Stimulated activated CD8-positive, alpha-beta memory T cell treated with anti-CD3 and anti-CD28 coated beads, Interleukin-15, amount 100 ng/mL, for 1 hour (primary cell): Measurements from ENCODE around the gene ARHGAP12.
"Not testable (repeated sequence)": the region's sequence is repeated elsewhere in the genome, so short reads cannot be mapped to it uniquely, and the experiment has no call there.

ENCODE experiments used
- DNase-seq: peaks from one replicate; pipeline ENCODE4 v3.0.0-alpha.2; 2020; ENCODE audit warnings: low read depth

Gene ARHGAP12

GRCh38 chr10:31926160-31926559, 2.5 kb downstream of the ARHGAP12 start:
- DNase-seq = no peak

GRCh38 chr10:31924833-31925232, 3.8 kb downstream of the ARHGAP12 start:
- DNase-seq = no peak

GRCh38 chr10:31923389-31923788, 5.2 kb downstream of the ARHGAP12 start:
- no peak for DNase-seq

GRCh38 chr10:31921031-31921430, 7.6 kb downstream of the ARHGAP12 start:
- no peak for DNase-seq

- no peak for DNase-seq
Measured at GRCh38 chr10:31920538-31920937, 8.1 kb downstream of the ARHGAP12 start.

GRCh38 chr10:31918671-31919409, 9.8 kb downstream of the ARHGAP12 start:
- no peak for DNase-seq

GRCh38 chr10:31914370-31914769, 14.3 kb downstream of the ARHGAP12 start:
- no peak for DNase-seq

- DNase-seq = no peak
Measured at GRCh38 chr10:31912898-31913850, 15.5 kb downstream of the ARHGAP12 start.

GRCh38 chr10:31912289-31912688, 16.3 kb downstream of the ARHGAP12 start:
- no peak for DNase-seq

GRCh38 chr10:31910016-31910415, 18.6 kb downstream of the ARHGAP12 start:
- no peak for DNase-seq

GRCh38 chr10:31908157-31908556, 20.5 kb downstream of the ARHGAP12 start:
- no peak for DNase-seq

- no peak for DNase-seq
Measured at GRCh38 chr10:31906039-31906438, 22.6 kb downstream of the ARHGAP12 start.

GRCh38 chr10:31905586-31905985, 23.0 kb downstream of the ARHGAP12 start:
- DNase-seq = no peak

- no peak for DNase-seq
Measured at GRCh38 chr10:31902625-31903024, 26.0 kb downstream of the ARHGAP12 start.

GRCh38 chr10:31897506-31897905, 31.1 kb downstream of the ARHGAP12 start:
- DNase-seq = no peak

GRCh38 chr10:31896968-31897384, 31.7 kb downstream of the ARHGAP12 start:
- no peak for DNase-seq

- not testable (repeated sequence) for DNase-seq
Measured at GRCh38 chr10:31895722-31896121, 32.9 kb downstream of the ARHGAP12 start.

- DNase-seq = no peak
Measured at GRCh38 chr10:31888442-31888841, 40.2 kb downstream of the ARHGAP12 start.

- DNase-seq = no peak
Measured at GRCh38 chr10:31887850-31888249, 40.8 kb downstream of the ARHGAP12 start.

GRCh38 chr10:31886885-31887284, 41.7 kb downstream of the ARHGAP12 start:
- DNase-seq = no peak

- no peak for DNase-seq
Measured at GRCh38 chr10:31885971-31886370, 42.7 kb downstream of the ARHGAP12 start.

GRCh38 chr10:31884386-31884785, 44.2 kb downstream of the ARHGAP12 start:
- no peak for DNase-seq

GRCh38 chr10:31883397-31883796, 45.2 kb downstream of the ARHGAP12 start:
- no peak for DNase-seq
